Hematopoietic multipotent progenitor cell treated with erythropoietin and hydrocortisone succinate and interleukin-3 and kit ligand, for 4 days (in vitro differentiated cells): Measurements from ENCODE around the gene C12orf42.
"Not testable (repeated sequence)": the region's sequence is repeated elsewhere in the genome, so short reads cannot be mapped to it uniquely, and the experiment has no call there.

Experiments
- DNase-seq: peaks from one replicate; pipeline ENCODE4 v3.0.0-alpha.2; 2015

The C12orf42 gene

DNA sequence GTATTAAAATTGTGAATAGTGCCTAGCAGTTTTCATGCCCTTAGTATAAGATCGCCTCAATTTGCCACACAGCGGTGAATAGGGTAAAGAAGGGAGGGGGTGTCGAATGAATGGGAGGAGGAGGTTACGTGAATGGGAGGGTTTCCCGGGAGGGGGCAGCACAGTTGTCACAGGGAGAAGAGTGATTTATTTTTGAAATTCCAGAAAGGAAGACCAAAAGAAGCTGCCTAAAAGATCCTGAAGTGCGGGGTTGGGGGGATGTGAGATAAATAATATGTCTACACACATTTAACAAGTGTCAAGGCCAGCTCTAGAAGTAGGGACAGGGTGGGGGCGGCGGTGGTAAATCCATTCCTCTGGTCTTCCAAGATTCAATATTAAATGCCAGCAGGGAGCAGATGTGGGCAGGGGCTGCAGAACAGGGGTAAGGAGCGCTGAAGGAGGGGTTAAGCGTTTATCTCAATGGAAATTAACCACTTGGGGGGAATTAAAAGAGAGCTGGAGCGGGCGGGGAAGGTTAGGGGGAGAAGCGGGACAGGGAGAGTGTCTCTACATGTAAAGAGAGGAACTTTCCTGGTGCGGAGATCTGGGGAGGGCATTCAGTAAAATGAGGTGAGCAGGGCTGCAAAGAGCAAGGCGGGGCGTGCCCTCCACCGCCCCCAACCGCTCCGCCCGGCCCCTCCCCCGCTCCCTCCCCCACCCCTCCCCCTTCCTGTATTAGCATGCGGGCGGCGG is 867 bp downstream of the C12orf42 start:
- peak; percentile 22 for DNase-seq

DNA sequence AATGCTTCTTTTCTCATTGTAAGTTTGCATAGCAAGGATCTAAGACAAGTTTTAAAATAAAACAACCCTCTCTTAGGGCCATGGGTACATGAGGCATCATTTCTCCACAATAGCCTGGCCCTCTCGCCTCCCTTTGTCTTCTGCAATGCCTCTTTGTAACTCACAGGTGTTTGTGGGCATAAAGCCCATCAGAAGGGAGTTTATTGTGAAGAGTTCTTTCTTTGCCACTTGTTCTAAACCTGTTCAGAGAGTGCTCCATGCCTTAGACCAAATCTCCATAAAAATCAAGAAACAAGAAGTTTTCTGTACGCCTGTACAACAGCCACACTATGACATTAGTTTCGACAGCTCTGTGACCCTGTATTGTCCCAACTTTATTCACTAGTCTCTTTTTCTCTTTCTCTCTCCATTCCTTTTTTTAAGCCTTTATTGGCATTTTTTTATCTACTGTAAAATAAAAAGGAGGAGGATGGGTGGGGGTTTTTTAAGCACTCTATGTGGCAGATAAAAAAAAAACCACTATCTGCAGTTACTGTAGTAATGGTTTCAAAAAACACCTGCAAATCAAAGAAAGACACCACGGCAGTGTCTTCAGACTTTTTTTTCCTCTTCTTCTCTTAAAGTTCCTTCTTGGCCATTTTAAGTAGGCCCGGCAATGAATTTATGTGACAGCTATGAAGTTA is 1.6 kb downstream of the C12orf42 start:
- DNase-seq = no peak

DNA sequence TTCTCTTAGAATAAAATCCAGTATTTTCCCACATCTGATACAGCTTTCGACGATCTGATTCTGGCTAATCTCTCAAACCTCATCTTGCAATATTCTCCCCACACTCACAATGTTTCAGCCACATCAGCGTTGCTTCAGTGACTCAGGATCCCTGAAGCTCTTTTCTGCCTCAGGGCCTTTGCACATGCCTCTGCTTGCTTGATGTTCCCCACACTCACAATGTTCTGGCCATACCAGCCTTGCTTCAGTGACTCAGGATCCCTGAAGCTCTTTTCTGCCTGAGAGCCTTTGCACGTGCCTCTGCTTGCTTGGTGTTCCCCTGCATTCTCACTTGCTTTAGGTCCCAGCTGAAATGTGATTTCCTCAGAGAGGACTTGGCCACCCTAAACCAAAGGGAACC is 2.6 kb downstream of the C12orf42 start:
- DNase-seq = no peak

DNA sequence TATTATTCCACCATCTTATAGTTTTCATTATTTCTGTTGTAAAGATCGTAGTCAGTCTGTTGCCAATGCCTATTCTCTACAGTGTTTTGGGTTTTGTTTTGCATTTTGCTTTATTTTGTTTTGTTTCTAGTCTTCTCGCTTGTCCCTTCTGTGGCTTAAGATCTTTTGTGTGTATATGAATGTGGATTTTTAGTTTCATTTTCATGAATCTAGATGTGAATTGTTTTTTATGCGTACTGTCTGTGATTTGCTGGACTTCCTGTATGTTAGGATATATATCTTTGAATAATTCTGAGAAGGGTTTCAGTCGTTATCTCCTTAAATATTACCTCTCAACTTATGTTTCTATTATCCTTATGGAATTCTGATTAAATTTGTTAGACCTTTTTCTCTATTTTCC is 13.4 kb downstream of the C12orf42 start:
- DNase-seq = no peak

DNA sequence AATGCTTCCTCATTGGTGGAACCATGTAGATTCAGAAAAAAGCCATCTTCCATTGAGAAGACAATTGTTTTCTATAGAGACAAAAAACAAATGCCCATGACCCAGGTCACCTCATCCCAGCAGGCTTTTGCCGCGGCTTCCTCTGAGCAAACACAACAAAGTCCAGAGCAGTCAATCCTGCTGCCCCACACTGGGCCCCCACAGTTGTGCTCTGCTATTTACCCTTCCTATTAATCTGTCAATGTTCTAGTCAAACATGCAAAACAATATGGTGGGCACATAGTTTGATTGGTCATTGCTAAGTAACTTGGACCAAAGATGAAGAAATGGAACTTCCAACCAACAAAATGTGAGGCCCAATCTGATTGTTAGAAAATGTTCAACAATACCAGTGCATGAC is 20.7 kb downstream of the C12orf42 start:
- DNase-seq = no peak

DNA sequence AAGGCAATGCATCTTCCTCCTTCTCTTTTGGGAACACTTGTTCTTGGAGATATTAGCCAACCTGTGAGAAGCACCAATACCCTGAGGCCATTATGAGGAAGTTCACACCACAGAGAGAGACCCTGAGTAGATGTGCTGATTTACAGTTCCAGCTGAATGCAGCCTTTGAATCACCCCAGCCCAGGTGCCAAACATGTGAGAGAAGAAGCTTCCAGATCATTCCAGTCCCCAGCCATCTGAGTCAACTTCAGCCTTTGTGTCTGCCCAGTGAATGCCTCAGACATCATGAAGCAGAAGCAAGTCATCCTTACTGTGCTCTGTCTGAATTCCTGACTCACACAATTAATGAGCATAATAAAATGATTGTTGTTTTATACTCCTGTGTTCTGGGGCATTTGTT is 25.1 kb downstream of the C12orf42 start:
- DNase-seq = no peak

DNA sequence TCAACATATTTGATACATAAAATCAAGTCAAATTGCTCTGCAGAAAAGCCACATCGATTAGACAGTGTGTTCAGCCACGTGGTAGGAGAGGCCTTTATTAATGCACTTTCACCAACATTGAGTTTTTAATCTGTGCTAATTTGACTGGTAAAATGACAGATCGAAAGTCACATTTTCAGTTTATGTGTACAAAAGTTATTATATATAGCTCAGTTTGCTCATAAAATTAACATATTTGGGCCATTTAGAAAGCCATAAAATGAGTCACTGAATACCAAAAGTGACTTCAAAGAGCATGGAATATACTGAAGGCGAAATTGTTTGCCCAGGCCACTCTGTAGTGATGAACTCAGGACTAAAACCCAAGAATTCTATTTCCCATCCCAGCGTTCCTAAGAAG is 26.0 kb downstream of the C12orf42 start:
- DNase-seq = no peak

DNA sequence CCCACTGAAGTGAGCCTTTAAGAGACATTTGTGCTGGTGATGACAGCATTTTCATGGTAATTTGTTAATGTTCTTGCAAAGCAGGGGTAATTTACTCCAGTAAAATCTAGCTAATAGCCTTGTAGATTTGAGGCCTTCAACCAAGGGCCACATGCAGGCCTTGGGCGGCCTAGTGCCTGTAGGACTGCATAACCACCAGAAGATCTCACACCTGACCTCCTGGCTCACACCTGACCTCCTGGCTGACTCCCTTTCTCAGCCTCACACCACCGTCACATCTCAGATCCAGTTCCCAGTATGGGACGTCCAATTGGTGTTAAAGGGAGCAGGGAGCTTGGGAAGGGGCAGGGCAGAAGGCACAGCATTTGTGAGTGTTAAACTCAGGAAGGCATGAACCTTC is 26.9 kb downstream of the C12orf42 start:
- DNase-seq = no peak

DNA sequence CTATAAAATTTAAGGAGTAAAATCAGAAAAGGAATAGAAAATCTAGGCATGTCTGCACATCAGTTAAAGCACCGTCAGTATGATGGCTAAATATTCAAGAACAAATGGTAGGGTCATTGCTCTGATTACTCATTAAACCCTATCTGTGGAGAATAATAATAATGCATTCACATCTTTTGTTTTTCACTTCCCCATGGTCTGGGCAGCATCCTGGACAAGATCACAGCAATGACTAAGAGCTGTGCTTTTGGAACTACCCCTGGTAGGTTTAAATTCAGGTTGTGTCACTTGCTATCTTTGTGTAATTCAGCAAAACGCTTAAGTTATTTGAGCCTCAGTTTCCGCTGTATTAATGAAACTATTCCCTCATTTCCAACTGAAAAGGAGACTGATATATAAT is 33.1 kb downstream of the C12orf42 start:
- DNase-seq = no peak

DNA sequence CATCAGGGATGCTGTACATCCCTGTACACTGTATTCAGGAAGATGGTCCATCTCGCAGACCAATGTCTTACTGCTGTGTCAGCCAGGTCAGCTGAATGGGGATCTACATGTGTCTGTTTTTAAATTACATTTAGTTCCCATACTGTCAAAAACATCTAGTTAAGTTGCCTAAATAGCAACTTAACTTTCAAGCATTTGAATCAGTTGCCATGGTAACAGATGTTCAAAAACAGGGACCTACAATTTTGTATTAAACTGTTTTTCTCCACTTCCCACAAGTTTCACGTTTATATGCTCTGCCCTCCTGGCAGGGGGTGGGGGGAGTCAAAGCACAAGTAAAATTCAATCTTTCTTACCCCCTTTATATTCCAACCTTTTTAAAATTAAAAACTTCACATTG is 38.3 kb downstream of the C12orf42 start:
- no peak for DNase-seq

DNA sequence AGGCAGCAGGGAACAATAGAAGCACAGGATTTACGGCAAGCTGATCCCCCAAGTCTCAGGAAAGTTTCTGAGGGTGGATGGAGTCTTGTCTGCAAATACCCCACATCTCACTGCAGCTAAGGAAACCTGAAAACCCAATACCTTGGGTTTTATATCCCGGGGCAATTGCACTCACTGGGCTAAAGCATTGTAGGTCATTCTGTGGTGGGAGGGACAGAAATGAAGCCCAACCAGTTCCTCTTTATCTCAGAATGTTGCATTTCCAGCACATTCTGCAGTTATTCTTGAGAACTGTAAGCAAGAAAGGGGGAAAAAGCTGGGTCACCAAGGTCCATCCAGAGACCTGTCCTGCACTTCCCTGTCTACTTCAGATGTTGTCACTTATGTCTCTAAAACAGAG is 39.8 kb downstream of the C12orf42 start:
- peak; percentile 46 for DNase-seq

DNA sequence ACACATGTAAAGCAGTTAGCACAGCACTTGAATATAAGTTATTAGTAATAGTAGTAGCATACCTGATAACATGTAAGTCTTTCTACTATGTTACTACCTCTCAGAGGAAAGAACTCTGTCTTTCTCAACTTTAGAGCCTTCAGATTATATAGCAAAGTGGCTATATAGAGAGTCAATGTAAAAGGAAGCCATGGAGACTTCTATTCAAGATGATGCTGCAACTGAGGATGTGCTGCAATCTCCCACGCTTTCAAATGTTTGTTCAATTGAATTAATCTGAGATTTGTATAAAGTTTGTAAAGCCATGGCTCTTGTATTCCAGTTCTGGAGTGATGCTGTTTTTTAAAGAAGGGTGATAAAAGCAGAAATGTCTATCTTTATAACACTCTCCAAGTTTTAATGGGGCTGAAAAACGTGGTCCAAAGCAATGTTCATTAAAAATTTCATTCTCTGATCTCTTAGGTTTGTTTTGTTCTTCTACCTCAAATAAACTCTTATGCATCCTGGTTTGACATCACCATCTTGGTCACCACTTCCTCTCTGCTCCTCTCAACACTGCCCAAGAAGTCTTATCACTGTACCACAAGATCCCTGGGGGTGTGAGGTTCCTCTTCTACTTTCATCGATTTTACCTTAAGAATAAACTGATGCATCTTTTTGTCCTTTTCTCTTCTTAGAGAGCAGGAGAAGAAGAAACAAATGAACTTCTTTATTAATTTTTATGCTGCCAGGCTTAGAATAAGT is 40.6 kb downstream of the C12orf42 start:
- peak; percentile 86 for DNase-seq

DNA sequence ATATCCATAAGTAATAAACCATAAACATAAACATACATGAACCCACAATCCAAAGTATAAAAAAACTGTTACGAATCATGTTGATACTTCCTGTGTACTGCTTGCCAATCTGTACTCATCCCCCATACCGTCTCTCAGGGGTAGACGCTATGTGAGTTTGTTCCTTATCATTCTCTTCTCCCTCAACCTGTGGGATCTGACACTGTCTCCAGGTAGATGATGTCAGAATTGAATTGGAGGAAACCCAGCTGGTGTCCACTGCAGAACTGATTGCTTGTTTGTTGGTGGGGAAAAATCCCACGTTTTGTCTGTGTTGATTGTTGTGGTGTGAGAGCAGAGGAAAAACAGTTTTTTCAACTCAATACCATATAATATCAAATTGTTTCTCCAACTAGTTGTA is 50.8 kb downstream of the C12orf42 start:
- no peak for DNase-seq

DNA sequence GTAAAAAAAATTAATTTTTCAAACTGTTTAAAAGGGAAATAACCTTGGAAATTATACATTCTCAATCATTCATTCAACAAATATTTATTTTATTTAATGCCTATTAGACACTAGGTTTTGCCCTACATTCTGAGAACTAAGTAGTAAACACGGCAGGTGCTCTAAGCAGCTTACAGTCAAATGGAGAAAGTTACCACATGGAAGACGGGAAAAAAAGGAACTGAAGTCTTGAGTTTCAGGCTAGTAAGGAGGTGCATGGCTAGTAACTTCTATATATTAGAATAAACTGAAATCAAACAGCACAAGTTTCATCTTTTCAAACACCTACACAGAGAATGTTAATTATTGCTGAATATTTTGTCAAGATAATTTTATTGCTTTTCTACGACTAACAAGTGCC is 52.9 kb downstream of the C12orf42 start:
- DNase-seq = no peak

DNA sequence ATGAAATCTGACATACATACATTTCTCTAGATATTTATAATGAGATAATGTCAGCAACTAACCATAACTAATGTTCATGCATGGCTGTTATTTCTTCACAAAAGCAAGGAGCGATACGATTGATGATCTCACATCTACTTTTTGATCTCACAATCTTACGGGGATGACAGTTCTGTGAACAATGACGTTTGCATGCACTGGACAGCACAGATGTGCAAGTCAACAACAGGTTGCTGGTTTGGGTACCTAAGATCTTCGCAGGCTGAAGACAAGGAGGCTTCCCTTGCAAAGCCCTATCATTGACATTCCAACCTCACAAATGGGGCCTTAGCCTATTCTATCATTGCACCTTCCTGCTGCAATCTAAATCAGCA is 53.6 kb downstream of the C12orf42 start:
- DNase-seq = no peak

DNA sequence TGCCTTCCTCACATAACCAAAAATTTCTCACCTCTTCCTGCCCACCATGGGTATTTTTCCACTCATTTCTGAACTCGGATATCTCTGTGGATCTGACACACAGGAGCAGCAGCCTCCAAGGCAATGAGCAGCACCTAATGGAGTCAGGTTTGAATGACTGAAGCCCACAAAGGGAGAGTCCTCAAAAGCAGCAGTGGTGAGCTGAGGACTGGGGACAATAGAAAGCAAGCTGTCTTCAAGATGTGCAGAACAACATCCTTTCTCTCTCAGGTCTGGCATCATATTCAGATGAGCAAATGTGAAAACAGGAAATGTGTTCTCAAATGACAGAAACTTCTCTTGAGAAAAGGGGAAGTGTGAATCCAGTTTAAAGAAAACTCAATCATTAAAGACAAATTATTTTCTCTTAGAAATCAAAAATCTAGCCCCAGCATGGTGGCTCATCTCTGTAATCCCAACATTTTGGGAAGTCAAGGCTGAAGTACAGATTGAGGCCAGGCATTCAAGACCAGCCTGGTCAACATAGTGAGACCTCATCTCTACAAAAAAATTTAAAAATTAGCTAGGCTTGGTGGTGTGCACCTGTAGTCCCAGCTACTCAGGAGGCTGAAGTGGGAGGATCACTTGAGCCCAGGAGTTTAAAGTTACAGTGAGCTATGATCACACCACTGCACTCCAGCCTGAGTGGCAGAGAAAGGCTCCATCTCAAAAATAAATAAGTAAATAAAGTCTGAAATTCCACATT is 54.2 kb downstream of the C12orf42 start:
- peak; percentile 64 for DNase-seq

DNA sequence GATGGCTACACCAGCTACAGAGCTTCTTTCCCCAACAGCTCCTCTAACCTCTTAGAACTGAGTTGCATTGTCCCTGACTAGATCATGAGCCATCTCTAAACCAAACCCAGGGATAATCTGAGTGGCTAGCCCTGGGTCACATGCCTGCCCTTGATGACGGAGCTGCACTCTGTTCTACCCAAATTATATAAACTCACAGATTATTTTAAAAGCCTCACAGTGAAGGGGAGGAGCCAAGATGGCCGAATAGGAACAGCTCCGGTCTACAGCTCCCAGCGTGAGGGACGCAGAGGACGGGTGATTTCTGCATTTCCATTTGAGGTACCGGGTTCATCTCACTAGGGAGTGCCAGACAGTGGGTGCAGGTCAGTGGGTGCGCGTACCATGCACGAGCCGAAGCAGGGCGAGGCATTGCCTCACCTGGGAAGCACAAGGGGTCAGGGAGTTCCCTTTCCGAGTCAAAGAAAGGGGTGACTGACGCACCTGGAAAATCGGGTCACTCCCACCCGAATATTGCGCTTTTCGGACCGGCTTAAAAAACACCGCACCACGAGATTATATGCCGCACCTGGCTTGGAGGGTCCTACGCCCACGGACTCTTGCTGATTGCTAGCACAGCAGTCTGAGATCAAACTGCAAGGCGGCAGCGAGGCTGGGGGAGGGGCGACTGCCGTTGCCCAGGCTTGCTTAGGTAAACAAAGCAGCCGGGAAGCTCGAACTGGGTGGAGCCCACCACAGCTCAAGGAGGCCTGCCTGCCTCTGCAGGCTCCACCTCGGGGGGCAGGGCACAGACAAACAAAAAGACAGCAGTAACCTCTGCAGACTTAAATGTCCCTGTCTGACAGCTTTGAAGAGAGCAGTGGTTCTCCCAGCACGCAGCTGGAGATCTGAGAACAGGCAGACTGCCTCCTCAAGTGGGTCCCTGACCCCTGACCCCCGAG is 61.3 kb downstream of the C12orf42 start:
- not testable (repeated sequence) for DNase-seq

DNA sequence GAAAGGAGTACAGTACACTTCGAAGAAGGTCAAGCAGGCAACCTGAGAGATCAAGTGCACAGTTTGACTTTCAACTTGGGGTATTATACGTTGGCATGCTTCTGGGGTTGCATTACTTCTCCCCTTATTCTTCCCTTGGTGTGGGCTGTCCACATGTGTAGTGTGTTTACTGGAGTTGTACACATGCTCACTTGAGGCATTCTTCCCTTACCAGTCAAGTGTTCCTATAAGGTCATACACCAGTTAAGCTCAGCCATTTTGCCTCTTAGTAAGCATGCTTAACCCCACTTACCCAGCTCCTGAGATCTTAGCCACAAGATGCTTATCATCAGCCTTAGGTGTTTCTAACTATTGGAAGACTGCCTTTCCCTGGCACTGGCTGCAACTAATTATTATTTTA is 63.8 kb downstream of the C12orf42 start:
- no peak for DNase-seq

DNA sequence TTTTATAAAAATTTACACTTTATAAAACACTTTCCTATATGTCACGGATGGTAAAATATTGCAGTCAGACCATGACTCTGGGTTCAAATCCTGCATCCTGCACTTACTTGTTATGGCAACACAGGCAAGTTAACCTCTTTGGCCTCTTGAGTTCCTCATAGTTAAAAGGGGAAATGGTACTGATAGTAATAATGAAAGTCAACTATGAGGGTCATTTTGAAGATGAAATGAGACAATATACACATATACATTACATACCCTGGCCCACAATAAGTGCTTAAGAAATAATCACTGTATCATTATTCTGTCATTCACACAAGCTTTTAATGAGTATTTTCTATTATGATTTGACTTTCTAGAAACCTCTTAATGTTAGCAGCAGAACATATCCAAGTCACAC is 64.4 kb downstream of the C12orf42 start:
- DNase-seq = no peak

DNA sequence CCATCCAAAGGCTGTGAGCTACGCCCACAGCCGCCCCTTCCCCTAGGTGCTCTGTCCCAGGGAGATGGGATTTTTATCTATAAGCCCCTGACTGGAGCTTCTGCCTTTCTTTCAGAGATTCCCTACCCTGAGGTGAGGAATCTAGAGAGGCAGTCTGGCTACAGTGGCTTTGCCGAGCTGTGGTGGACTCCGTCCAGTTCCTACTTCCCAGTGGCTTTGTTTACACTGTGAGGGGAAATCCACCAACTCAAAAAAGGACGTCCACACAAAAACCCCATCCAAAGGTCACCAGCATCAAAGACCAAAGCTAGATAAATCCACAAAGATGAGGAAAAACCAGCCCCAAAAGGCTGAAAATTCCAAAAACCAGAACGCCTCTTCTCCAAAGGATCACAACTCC is 70.1 kb downstream of the C12orf42 start:
- not testable (repeated sequence) for DNase-seq

DNA sequence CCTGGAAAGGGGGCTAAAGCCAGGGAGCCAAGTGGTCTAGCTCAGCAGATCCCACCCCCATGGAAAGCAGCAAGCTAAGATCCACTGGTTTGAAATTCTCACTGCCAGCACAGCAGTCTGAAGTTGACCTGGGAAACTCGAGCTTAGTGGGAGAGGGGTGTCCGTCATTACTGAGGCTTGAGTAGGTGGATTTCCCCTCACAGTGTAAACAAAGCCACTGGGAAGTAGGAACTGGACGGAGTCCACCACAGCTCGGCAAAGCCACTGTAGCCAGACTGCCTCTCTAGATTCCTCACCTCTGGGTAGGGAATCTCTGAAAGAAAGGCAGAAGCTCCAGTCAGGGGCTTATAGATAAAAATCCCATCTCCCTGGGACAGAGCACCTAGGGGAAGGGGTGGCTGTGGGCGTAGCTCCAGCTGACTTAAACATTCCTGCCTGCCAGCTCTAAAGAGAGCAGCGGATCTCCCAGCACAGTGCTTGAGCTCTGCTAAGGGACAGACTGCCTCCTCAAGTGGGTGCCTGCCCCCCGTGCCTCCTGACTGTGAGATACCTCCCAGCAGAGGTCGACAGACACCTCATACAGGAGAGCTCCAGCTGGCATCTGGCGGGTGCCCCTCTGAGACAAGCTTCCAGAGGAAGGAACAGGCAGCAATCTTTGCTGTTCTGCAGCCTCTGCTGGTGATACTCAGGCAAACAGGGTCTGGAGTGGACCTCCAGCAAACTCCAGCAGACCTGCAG is 70.8 kb downstream of the C12orf42 start:
- not testable (repeated sequence) for DNase-seq

DNA sequence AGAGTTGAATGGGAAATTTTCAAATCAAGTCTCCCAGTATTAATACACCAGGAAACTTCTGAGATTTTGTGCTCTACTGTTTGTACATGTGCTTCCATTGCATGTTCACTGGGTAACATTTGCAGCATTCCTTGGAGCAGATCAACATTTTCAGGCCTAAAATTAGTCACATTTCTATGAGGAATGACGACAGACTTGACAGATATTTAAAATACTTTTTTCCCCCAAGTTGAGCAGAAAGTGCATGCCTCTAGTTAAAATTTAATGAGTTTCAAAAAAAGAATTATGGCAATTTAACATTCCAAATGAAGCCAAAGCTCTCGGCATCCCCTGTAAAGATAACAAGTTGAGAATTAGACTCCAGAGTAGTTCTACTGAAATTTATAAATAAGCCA is 72.3 kb downstream of the C12orf42 start:
- DNase-seq = no peak
